ENCODE results near the gene EIF6. TPM values are rescaled to one million over a fixed set of nuclear protein-coding genes. Genes with fewer than 3 reads are reported as not detected.
"Not testable (repeated sequence)": the region's sequence is repeated elsewhere in the genome, so short reads cannot be mapped to it uniquely, and the experiment has no call there.

Gene EIF6
- total and polyA plus RNA-seq, 2 experiments from 2014 or later: 166 to 245 TPM

GRCh38 chr20:35260426-35260825, 24.1 kb downstream of the EIF6 start:
- Histone ChIP-seq H3K9me3 (ENCODE audit: low read depth) (no peaks in the 10 kb centered on the region), H3K4me3 (no peak overlapping the region), H4K20me1 (ENCODE audit: insufficient read depth) (no peaks in the 10 kb centered on the region), H3K9ac (no peak overlapping the region), H3K4me1 (ENCODE audit: insufficient read depth) (peaks cover 7% of the 10 kb centered on the region; the same call in 1 of the 2 replicates), H3K79me2 (ENCODE audit: insufficient read depth) (no peaks in the 10 kb centered on the region), H3K36me3 (ENCODE audit: low read depth) (no peaks in the 10 kb centered on the region), H3K4me2 (ENCODE audit: unreplicated experiment) (no peak overlapping the region), H3K27me3 (replicated peaks; ENCODE audit: insufficient read depth) (no peaks in the 10 kb centered on the region), H3K27ac (no peak overlapping the region), H3K9me2 (ENCODE audit: insufficient read depth) (no peaks in the 10 kb centered on the region), H3F3A (ENCODE audit: insufficient read depth) (no peaks in the 10 kb centered on the region), H2AFZ (no peak overlapping the region)
- whole genome bisulfite sequencing, 2 experiments (ENCODE audit: low coverage in 1 of 2, low lambda C conversion rate in 2 of 2, missing lambda C conversion rate in 2 of 2): 91 to 92% methylated on average over 6 of the region's 6 CpGs
- TF ChIP-seq EZH2 (IDR thresholded peaks at IDR 0.05; ENCODE audit: insufficient read depth, poor library complexity, severe bottlenecking) (no peak), EZH2phosphoT487 (IDR thresholded peaks at IDR 0.05; ENCODE audit: insufficient read depth, low read depth) (no peak)
- in situ Hi-C loops (cut with MboI): no loop called here
- no peak for DNase-seq

GRCh38 chr20:35257175-35257909, 27.2 kb downstream of the EIF6 start:
- no peak overlapping the region for H3K4me2 ChIP-seq (ENCODE audit: unreplicated experiment)
- no peaks in the 10 kb centered on the region for H3K9me2 ChIP-seq (ENCODE audit: insufficient read depth)
- H3K27me3 ChIP-seq (replicated peaks; ENCODE audit: insufficient read depth): no peaks in the 10 kb centered on the region
- no peaks in the 10 kb centered on the region for H3K36me3 ChIP-seq (ENCODE audit: low read depth)
- no peaks in the 10 kb centered on the region for H3K4me1 ChIP-seq (ENCODE audit: insufficient read depth)
- H3K4me3 ChIP-seq: no peak overlapping the region
- no peak overlapping the region for H3K27ac ChIP-seq
- DNase-seq: no peak
- WGBS, 2 experiments (ENCODE audit: low coverage in 1 of 2, low lambda C conversion rate in 2 of 2, missing lambda C conversion rate in 2 of 2): 74 to 79% methylated on average over 7 to 8 of the region's 8 CpGs
- no peaks in the 10 kb centered on the region for H4K20me1 ChIP-seq (ENCODE audit: insufficient read depth)
- no peak overlapping the region for H3K9ac ChIP-seq
- H3K9me3 ChIP-seq (ENCODE audit: low read depth): no peaks in the 10 kb centered on the region
- no peaks in the 10 kb centered on the region for H3K79me2 ChIP-seq (ENCODE audit: insufficient read depth)
- H3F3A ChIP-seq (ENCODE audit: insufficient read depth): no peaks in the 10 kb centered on the region
- in situ Hi-C loops (cut with MboI): no loop called here
- TF ChIP-seq EZH2 (IDR thresholded peaks at IDR 0.05; ENCODE audit: insufficient read depth, poor library complexity, severe bottlenecking): no peak
- no peak for TF ChIP-seq EZH2phosphoT487 (IDR thresholded peaks at IDR 0.05; ENCODE audit: insufficient read depth, low read depth)
- H2AFZ ChIP-seq: no peak overlapping the region

- Histone ChIP-seq H3K4me2 (ENCODE audit: unreplicated experiment) (no peak overlapping the region), H3K9me3 (ENCODE audit: low read depth) (no peaks in the 10 kb centered on the region), H3K9me2 (ENCODE audit: insufficient read depth) (no peaks in the 10 kb centered on the region), H4K20me1 (ENCODE audit: insufficient read depth) (no peaks in the 10 kb centered on the region), H3K4me1 (ENCODE audit: insufficient read depth) (no peaks in the 10 kb centered on the region), H2AFZ (no peak overlapping the region), H3K9ac (no peak overlapping the region), H3K27me3 (replicated peaks; ENCODE audit: insufficient read depth) (no peaks in the 10 kb centered on the region), H3F3A (ENCODE audit: insufficient read depth) (no peaks in the 10 kb centered on the region), H3K79me2 (ENCODE audit: insufficient read depth) (no peaks in the 10 kb centered on the region), H3K4me3 (no peak overlapping the region), H3K36me3 (ENCODE audit: low read depth) (no peaks in the 10 kb centered on the region), H3K27ac (no peak overlapping the region)
- TF ChIP-seq EZH2 (IDR thresholded peaks at IDR 0.05; ENCODE audit: insufficient read depth, poor library complexity, severe bottlenecking) (no peak), EZH2phosphoT487 (IDR thresholded peaks at IDR 0.05; ENCODE audit: insufficient read depth, low read depth) (no peak)
- WGBS, 2 experiments (ENCODE audit: low coverage in 1 of 2, low lambda C conversion rate in 2 of 2, missing lambda C conversion rate in 2 of 2): 94 to 97% methylated on average over 12 of the region's 12 CpGs
- in situ Hi-C loops (cut with MboI): no loop called here
- DNase-seq: no peak
Observed at GRCh38 chr20:35254448-35254999, 30.0 kb downstream of the EIF6 start.

GRCh38 chr20:35253010-35253409, 31.6 kb downstream of the EIF6 start:
- Histone ChIP-seq H2AFZ (no peak overlapping the region), H3K9me3 (ENCODE audit: low read depth) (no peaks in the 10 kb centered on the region), H3K36me3 (ENCODE audit: low read depth) (no peaks in the 10 kb centered on the region), H3K9ac (no peak overlapping the region), H3K27me3 (replicated peaks; ENCODE audit: insufficient read depth) (no peaks in the 10 kb centered on the region), H3K4me1 (ENCODE audit: insufficient read depth) (no peaks in the 10 kb centered on the region), H3K79me2 (ENCODE audit: insufficient read depth) (no peaks in the 10 kb centered on the region), H4K20me1 (ENCODE audit: insufficient read depth) (no peaks in the 10 kb centered on the region), H3K4me3 (no peak overlapping the region), H3K4me2 (ENCODE audit: unreplicated experiment) (no peak overlapping the region), H3F3A (ENCODE audit: insufficient read depth) (no peaks in the 10 kb centered on the region), H3K27ac (no peak overlapping the region), H3K9me2 (ENCODE audit: insufficient read depth) (no peaks in the 10 kb centered on the region)
- no peak for TF ChIP-seq EZH2phosphoT487 (IDR thresholded peaks at IDR 0.05; ENCODE audit: insufficient read depth, low read depth)
- no peak for TF ChIP-seq EZH2 (IDR thresholded peaks at IDR 0.05; ENCODE audit: insufficient read depth, poor library complexity, severe bottlenecking)
- in situ Hi-C loops (cut with MboI): no loop called here
- 69 to 73% methylated on average over 2 to 3 of the region's 3 CpGs for WGBS, 2 experiments (ENCODE audit: low coverage in 1 of 2, low lambda C conversion rate in 2 of 2, missing lambda C conversion rate in 2 of 2)
- DNase-seq: no peak

GRCh38 chr20:35252598-35252997, 32.0 kb downstream of the EIF6 start:
- H3K27ac ChIP-seq; H3K27me3 ChIP-seq (replicated peaks; ENCODE audit: insufficient read depth); H3K4me2 ChIP-seq (ENCODE audit: unreplicated experiment); H3K79me2 ChIP-seq (ENCODE audit: insufficient read depth); H3K4me1 ChIP-seq (ENCODE audit: insufficient read depth); in situ Hi-C loops (cut with MboI); H3F3A ChIP-seq (ENCODE audit: insufficient read depth); H3K9me3 ChIP-seq (ENCODE audit: low read depth); H4K20me1 ChIP-seq (ENCODE audit: insufficient read depth); H3K36me3 ChIP-seq (ENCODE audit: low read depth); H3K4me3 ChIP-seq; H3K9ac ChIP-seq; DNase-seq; H3K9me2 ChIP-seq (ENCODE audit: insufficient read depth); H2AFZ ChIP-seq: not testable (repeated sequence)
- whole genome bisulfite sequencing, 2 experiments (ENCODE audit: low coverage in 1 of 2, low lambda C conversion rate in 2 of 2, missing lambda C conversion rate in 2 of 2): 89 to 100% methylated on average over 1 to 2 of the region's 2 CpGs
